GM04503 (cell line): ENCODE data around the gene TMEM19.
A peak's percentile ranks its signal among the peaks of the same experiment; 100 is the strongest.

Source experiments
- DNase-seq: peaks from one replicate; pipeline ENCODE4 v3.0.0-alpha.2; 2012; ENCODE audit warnings: low read depth

TMEM19 gene

DNA sequence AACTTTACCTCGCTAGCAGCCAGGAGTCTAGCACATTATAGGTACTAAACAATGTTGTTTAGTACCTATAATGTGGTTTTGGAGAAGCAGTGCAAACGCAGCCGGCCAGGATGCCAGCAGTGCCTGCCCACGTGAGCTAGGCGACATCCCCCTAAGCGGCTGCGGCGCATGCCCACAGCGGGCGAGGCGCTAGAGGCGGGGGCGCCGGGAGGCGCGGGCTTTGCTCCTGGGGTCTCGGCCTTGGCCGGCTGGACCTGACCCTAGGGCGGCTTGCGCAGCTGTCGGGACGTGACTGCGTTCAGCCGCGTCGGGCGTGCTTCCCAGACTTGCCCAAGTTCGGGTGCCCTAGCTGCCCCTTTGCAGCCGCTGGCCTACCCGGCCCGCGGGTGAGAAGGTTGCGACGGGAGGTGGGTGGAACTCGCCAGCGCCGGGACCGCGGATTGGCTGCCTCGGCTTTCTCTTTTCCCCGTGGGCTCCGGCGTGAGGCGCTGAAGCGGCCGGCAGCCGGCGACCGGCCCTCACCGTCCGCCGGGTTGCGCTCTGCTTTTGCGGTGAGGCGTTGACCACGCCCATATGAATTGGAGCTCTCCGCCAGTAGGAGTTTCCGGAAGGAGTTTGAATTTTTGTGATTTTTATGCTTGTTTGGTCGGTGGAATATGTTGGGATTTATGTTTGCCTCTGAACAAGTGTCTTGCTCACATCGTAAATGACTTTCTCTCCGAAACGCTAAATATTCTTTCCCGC is at the start of gene TMEM19:
Gene TMEM19, plus strand, starts transcription at position 169 of the 744 bp plus-strand sequence. CDS start 599 bp downstream, outside the sequence.
- DNase-seq, result peak; percentile 57

DNA sequence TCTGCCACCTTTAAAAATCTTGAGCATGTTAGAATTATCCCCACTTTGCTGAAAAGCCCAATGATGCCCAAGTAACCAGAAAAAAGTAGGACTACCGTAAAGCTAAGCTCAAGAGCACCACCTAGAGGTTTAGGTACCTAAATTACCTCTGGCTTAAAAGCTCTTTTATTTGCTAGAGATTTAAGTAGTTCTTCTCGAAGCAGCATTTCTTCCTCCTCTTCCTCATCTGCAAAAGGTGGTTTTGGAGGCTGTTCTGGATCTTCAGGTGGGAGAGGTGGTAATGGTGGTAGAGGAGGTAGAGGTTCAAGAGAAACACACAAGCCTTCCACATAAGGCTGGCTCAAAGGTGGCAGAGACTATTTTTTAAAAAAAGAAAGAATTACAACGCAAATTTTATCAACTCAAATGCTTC is 49.2 kb upstream of the TMEM19 start:
- no peak for DNase-seq

DNA sequence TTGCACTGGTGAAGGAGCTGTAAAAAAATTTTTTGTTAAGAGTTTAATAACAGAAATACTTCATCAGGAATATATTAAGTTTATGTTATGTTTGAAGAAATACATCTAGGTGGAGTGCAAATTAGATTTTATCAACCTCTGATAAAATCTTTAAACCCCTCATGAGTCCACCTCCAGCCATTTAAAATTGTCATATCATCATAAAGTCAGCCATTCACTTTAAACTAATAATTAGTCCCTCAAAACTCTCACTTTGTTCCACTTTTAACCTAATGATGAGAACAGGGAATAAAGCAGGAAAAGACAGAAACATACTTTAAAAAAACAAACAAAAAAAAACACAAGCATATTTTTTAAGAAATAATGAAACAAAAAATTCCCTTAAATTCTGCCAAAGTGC is 47.4 kb upstream of the TMEM19 start:
- DNase-seq, result no peak

DNA sequence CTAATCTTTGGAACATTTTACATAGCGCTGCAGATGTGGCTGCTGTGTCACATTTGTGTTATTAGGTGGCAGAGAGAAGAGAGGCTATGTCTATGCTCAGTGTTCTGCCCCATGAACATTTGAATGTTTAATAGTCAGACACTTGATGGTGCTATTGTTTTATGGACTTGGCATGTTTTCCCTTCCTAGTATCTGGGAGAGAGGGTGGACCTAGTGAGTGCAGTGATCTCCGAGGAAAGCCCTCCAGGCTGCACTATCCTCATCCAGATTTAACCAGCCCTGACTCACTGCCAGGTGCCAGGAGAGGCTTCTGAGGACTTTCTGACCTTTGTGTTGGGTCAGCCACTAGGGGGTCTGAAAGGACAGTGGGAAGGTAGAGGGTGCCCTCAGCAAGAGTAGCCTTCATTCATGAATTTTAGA is 46.5 kb upstream of the TMEM19 start:
- no peak for DNase-seq

DNA sequence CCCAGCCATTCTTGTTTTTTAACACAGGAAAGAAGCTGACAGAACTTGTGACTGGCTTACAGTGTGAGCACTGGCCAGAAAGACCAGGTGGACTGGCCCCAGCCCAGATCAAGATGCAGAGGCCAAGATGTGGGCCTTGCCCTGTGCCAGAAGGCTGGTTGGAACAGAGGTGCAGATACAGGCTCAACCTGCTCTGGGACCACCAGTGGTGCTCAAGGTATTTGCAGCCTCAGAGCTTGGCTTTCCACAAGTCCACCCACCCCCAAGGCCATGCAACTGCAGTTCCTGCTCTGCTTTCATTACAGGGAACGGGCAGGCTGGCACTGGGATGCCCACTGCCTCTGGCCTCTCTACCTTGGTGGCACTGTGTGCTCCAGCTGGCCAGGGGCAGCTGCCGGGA is 45.6 kb upstream of the TMEM19 start:
- DNase-seq, result no peak

DNA sequence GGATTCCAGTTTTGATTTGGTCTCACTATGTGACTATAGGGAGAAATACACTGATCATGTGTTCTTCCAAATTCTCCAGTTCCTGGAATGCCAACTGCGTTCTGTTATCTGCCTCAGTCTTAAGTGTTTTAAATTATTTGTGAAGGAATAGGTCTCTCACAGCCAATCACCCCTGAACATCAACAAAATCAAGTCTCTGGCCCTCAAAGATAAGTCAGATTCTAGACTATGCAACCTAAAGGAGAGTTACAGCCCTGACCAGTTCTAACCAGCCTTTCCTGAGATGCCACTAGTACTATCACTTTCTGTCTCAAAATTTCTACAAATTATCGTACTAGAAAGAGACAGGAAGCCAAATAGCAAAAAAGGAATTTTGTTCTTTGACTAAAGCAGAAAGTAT is 44.5 kb upstream of the TMEM19 start:
- no peak for DNase-seq

DNA sequence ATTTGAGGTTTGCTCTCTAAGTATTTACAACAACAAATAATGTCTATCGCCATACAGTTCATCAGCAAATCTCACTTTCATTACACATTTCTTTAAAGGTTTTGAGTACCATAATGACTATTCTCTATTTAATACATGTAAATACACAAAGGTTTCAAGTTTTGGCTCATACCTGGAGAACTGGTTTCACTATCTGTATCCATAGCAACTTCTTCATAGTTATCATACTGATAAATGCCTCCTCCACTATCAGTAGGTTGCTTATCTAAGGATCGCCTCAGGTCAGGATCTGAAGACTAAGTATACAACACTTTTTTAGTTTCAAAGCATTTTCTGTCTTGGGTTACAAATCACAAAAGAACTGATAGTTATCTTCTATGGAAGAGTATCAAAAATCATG is 43.6 kb upstream of the TMEM19 start:
- DNase-seq, result no peak

DNA sequence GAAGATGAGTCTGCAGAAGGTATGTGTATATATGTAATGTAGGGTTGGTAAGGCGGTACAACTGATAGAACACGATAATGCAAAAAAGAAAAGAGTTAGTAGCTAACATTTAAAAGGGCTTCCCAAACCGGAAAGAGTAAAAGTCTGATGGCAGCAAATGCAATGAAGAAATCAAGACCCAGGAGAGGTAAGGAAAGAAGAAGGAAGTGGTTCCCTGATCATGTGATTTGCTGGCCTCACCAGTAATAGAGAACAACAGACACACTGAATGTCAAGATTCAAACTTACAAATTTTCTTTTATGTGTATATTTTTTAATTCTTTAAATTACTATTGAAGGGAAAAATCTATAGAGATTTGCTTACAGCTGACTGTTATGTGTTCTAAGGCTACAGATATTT is 40.6 kb upstream of the TMEM19 start:
- DNase-seq, result no peak

DNA sequence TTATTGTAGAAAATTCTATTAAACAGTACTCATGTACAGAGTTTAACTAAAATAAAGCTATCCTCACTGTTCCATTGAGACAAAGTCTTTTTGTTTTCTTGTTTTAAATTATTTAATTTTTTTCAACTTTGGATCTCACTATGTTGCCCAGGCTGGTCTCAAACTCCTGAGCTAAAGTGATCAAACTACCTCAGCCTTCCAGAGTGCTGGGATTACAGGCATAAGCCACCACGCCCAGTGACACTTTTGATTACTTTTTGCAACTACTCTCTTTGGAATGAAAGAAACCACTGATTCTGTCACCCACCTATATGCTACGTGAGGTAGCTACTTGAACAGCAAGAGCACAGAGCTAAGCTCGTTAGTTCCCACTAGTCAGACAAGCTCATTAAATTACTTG is 39.4 kb upstream of the TMEM19 start:
- DNase-seq, result no peak

DNA sequence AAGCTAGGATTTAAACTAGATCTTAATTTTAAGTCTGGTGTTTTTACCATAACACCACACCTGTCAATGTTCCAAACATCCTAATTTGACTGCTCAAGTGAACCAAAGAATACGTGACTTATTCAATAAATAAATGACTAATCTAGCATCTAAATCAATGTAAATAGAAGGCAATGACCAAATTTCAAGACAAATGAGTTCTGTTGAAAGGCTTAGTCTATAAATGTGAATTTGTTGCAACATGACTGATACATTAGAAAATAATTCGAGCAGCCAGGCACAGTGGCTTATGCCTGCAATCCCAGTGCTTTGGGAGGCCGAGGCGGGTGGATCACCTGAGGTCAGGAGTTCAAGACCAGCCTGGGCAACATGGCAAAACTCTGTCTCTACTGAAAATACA is 37.3 kb upstream of the TMEM19 start:
- DNase-seq, result no peak

DNA sequence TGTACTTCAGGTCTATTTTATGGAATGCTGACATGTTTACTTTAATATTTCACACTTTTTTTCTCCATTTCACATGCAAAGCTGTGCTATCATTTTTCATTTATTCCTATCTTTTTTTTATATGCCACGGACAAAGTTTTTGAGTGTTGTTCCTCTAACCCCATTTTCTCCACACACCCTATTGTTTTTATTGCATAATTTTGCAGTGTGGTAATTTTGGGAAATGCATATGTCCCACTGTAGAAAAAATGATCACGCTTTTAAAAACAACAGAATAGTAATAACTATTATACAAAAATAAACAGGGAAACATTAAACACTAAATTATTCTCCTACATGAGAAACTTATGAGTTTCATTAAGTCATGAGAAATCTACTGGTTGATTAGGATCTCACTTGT is 36.5 kb upstream of the TMEM19 start:
- no peak for DNase-seq

DNA sequence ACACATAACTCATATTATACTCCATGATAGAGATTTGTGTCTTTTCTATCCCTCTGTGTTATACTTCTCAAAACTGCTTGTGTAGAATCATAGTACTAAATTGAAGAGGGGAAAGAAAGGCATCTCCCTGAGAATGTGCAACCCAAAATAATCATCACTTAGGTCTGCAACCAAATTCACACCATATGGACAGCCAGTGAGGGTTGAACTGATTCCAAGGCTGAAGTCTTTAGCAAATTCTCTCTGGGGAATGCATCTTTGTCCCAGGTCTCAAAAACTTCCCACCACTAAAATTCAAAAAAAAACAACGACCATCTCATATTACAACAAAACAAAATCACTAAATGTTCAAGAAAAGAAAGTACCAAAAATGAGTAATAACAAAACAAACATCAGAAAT is 33.2 kb upstream of the TMEM19 start:
- peak; percentile 21 for DNase-seq

DNA sequence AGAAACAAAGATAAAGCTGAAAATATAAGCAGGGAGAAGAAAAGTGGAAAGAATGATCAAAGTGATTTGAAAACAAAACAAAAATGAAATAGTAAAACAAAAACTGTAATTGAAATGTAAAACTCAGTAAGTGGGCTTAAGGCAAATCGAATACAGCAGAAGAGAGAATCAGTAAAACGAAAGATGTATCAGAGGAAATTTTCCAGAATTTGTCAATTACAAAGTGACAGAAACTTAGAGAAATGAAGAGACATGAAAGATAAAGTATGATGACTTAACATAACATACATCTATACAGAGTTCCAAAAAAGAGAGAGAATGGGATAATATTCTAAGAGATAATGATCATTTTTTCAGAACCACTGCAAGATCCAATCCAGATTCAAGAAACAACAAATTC is 32.7 kb upstream of the TMEM19 start:
- DNase-seq, result no peak

DNA sequence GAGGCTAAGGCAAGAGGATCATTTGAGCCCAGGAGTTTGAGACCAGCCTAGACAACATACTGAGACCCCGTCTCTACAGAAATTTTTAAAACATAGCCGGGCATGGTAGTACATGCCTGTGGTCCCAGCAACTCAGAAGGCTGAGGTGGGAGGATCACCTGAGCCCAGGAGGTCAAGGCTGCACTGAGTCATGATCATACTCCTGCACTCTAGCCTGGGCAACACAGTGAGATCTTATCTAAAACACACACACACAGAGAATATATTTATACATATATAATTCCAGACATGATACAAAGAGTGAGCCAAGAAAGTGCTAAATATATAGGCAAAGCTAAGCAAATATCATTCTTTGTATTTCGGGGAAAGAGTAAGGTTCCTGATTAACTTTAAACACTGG is 31.7 kb upstream of the TMEM19 start:
- no peak for DNase-seq

DNA sequence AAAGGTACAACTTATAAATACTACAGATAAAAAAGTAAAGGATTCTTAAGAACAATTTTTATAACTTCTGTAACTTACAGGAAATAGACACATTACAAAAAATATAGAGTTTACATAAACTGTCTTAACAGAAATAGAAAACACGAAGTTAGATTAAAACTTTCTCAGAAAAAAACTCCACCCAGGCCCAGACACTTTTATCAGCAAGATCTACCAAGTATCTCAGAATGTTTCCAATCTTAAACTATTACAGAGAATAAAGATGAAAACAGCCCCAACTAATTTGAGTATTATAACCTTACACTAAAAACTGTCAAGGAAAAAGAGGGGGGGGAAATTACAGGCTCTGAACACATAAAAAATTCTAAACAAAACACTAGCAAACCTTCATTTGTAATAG is 30.4 kb upstream of the TMEM19 start:
- DNase-seq, result no peak

DNA sequence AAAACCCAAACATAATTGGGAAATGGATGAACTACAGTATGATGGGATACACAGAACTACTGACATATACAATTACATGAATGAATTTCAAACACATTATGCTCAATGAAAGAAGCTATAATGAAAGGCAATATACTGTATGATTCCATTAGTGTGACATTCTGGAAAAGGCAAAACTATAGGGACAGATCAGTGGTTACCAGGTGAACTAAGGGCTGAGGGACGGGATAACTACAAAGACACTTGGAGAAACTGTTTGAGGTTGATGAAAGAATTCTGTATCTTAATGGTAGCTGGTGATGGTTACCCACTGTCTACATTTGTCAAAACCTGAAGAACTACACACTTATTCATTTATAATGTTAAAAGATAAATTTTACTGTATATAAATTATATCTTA is 30.0 kb upstream of the TMEM19 start:
- no peak for DNase-seq

DNA sequence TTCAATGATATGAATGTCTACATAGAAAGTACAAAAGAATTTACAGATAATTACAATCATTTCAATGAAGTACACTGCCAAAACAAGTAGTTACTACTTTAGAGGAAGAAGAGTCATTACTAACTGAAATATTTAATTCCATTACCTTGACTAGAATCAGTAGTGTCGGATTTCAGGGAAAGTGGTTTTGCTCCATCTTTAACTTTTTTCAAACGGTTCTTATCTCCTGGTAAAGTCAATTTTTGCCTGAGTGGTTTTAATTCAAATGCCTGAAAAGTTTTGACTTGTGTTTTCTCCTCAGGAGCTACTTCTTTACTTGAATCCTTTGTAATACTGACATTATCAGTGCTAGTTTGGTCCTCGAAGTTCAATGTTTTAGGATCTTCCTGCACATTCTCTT is 29.1 kb upstream of the TMEM19 start:
- no peak for DNase-seq

DNA sequence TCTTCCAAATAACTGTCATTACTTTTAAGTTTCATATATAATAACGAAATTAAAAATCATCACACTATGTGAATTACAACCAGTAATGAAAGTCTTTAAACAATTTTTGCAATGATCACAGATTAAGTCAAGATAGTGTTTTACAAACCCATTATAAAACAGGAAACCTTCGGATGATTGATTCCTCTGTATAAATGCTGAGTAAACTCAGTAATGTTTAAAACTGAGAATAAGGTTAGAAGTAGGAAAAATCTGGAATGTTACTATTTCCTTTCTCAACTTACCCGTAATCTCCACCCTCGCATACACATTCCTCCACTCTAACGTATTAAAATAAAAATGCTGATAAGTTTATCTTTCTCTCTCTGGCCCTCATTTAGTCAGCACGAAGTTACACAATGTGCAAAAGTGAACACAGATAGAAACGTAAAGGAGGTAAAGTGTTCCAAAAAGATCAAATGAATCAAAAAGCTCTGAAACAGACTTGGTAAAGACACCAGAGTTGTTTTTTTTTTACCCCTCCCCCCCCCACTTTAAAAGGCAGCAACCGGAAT is 23.8 kb upstream of the TMEM19 start:
- peak; percentile 29 for DNase-seq

DNA sequence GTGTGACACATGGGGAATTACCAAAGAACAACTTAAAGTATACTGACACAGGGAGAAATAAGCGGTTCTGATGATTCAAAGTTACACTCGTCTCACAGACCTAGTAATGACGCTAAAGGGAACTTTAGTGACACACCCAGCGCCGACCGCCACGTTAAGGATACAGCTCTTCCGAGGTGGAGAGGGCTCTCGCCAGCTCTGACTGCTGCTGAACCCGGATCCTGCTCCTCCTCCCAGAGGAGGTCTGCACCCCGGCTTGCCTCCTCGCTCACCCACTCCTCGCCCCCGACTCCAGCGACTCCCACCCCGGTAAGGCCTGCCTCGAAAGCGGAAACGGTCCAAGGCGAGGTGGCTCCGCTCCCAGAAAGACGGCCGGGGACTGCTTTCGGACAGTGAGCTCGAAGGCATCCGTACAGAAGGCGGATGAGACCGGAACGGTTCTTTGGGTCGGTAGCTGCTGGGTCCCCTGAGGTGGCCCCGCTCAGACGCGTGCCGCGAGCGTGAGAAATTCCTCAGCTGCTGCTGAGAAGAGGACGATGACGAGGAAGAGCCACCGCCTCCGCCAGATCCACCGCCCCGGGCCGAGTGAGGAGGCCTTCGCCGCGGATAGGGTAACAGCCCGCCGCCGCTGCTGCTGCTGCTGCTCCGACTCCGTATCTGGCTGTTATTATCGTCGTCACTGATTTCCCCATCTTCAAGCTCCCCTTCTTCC is 22.9 kb upstream of the TMEM19 start:
- DNase-seq, result peak; percentile 18

DNA sequence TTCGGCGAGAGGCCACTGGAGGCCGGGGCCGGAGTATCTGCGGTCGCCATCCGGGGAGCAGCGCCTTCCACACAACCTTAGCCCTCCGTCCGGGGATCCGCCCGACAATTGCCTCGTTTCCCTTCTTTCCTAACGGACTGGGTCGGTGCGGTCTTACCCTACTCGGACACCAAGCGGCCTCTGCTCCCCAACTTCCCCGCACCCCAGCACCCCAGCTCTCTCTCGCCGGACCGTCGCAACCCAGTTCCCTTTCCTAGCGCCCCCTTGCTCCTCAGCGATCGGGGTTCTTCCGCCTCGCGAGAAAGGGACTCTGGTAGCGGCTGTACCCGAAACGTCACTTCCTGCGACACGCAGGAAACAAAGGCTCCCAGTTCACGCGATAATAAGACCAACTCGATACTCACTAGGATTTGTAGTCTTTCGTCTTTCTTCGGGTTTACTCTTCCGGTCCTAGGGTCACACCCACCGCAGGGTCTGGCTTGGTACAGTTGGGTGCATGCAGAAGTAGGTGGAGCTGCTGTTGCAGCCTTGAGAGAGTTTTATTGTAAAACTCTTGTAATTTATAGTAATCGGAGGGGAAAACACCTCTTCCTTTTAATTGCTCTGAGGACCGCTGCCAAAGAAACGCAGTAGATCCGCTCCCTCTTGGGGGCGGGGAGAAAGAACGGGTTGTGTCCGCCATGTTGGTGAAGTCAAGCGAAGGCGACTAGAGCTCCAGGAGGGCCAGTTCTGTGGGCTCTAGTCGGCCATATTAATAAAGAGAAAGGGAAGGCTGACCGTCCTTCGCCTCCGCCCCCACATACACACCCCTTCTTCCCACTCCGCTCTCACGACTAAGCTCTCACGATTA is 22.1 kb upstream of the TMEM19 start, which contains the start of the genes THAP2 and ZFC3H1:
Gene THAP2, plus strand, starts transcription at position 741 of the 850 bp plus-strand sequence. CDS start 209 bp downstream, outside the sequence.
Gene ZFC3H1, minus strand, starts transcription at position 288 of the 850 bp plus-strand sequence. Its CDS starts 238 bp downstream, at position 50.
- peak; percentile 99 for DNase-seq

DNA sequence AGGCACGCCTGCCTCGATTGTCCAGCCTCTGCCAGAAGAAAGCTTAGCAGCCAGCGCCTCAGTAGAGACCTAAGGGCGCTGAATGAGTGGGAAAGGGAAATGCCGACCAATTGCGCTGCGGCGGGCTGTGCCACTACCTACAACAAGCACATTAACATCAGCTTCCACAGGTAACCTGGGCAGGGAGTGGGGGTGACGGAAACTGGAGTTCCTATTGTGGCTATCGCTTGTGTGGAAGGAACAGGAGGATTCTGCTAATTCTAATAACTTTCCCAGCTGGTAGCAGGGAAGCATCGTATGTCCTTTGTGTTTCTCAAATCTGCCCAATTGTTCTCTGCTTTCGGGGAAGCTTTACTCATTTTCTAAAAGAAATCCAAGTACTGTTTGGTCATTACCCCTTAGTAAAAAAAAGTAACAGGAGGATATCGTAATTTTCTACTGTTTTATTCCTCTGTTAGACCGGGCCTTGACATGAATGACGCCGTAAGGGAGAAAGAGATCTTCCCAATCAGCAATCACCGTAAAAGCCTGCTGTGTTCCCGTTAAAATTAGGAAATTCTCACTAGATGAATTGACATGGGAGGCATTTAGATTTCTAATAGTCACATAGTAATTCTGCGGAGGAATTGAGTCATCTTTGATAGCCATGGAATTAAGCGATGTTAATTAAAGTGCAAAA is 21.3 kb upstream of the TMEM19 start:
- no peak for DNase-seq

DNA sequence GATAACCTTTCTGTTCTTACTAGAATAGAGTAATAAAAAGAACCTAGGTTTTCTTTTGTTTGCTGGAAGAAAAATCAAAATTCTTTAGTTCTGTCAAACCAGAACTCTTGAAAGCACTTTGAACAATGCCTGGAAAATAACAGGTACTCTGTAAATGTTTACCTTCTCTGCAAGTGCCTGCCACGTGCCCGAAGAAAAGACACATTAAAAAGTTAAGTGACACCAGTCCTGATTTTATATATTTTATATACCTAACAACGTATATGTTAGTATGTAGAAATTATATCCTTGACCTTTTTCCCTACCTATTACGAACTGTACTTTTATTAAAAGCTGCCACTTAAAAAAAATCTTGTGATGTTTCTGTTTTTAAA is 20.8 kb upstream of the TMEM19 start:
- no peak for DNase-seq
